ENCODE data around the gene SYP. TPM values are rescaled to one million over a fixed set of nuclear protein-coding genes. Genes with fewer than 3 reads are reported as not detected.

SYP gene
- total RNA-seq, 4 donors from 2014 or later, result 1.1 to 7.6 (median 5.0) TPM

DNA sequence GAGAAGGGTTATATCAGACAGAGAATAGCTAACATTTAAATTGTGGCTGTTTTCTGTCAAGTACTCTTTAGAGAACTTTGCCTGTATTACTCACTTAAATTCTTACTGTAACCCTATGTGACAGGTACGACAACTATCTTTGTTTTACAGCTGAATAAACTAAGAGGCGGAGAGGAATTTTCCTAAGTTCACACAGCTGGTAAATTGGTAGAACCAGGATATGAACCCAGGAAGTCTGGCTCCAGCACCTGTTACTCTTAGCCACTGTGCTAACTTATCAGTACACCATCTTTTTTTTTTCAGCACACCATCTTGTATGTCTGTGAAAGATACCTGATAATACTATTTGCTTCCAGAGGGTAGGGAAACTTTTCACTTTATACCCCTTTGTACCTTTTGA is 2.0 kb upstream of the SYP start:
- 44% methylated on average over 2 of the region's 2 CpGs; no CpG with 5 or more reads in 1 of the 2 donors for WGBS, 2 donors (ENCODE audit: low coverage in 1 of 2)
- intact Hi-C loops (cut with DNase I; ENCODE audit: low total_unique reads) (no loop called here), in situ Hi-C loops (cut with MboI; ENCODE audit: low pct_ligation_motif_present in 1 of 4, low pct_unique_long_range_greater_than_20kb in 1 of 4, low sequenced_read_pairs in 3 of 4) (no loop called here)
- no peak overlapping the region for H3K4me3 ChIP-seq
- no peaks in the 10 kb centered on the region for H3K9me3 ChIP-seq
- peak overlapping the region in 1 of 4 donors; percentile 6 for H3K27ac ChIP-seq
- H3K27me3 ChIP-seq, result no peaks in the 10 kb centered on the region
- no peak for TF ChIP-seq POLR2AphosphoS5 (IDR thresholded peaks at IDR 0.05)
- TF ChIP-seq POLR2A (IDR thresholded peaks at IDR 0.05), result no peak
- TF ChIP-seq EP300 (IDR thresholded peaks at IDR 0.05; ENCODE audit: low read depth), result no peak
- TF ChIP-seq, protein P1, sequence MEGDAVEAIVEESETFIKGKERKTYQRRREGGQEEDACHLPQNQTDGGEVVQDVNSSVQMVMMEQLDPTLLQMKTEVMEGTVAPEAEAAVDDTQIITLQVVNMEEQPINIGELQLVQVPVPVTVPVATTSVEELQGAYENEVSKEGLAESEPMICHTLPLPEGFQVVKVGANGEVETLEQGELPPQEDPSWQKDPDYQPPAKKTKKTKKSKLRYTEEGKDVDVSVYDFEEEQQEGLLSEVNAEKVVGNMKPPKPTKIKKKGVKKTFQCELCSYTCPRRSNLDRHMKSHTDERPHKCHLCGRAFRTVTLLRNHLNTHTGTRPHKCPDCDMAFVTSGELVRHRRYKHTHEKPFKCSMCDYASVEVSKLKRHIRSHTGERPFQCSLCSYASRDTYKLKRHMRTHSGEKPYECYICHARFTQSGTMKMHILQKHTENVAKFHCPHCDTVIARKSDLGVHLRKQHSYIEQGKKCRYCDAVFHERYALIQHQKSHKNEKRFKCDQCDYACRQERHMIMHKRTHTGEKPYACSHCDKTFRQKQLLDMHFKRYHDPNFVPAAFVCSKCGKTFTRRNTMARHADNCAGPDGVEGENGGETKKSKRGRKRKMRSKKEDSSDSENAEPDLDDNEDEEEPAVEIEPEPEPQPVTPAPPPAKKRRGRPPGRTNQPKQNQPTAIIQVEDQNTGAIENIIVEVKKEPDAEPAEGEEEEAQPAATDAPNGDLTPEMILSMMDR (IDR thresholded peaks at IDR 0.05), result no peak
- H3K36me3 ChIP-seq, result no peaks in the 10 kb centered on the region
- DNase-seq, result no peak
- H3K4me1 ChIP-seq, result peaks cover 0 to 11% (median 6%) of the 10 kb centered on the region in 4 donors

DNA sequence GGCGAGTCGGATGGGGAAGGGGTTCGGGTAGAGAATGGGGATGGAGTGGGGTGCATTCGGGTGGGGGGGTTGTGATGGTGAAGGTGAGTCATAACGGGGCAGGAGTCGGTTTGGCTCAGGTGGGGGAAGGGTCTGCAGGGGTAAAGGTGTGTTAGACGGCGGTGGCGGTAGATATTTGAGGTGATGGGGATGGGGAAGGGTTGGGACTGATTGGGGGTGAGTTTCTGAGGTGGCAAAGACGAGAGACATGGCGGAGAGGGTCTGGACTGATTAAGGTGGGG is 738 bp downstream of the SYP start:
- H3K27me3 ChIP-seq, result no peaks in the 10 kb centered on the region
- no peak overlapping the region for H3K4me3 ChIP-seq
- no peaks in the 10 kb centered on the region for H3K36me3 ChIP-seq
- H3K4me1 ChIP-seq, result peaks cover 0 to 11% (median 6%) of the 10 kb centered on the region in 4 donors
- 8 to 45% methylated on average over 2 to 11 of the region's 11 CpGs for WGBS, 2 donors (ENCODE audit: low coverage in 1 of 2)
- no peak for TF ChIP-seq EP300 (IDR thresholded peaks at IDR 0.05; ENCODE audit: low read depth)
- TF ChIP-seq POLR2A (IDR thresholded peaks at IDR 0.05), result no peak
- TF ChIP-seq, protein P1 (IDR thresholded peaks at IDR 0.05), result no peak
- no peak for TF ChIP-seq POLR2AphosphoS5 (IDR thresholded peaks at IDR 0.05)
- H3K9me3 ChIP-seq, result no peaks in the 10 kb centered on the region
- in situ Hi-C loops (cut with MboI; ENCODE audit: low pct_ligation_motif_present in 1 of 4, low pct_unique_long_range_greater_than_20kb in 1 of 4, low sequenced_read_pairs in 3 of 4) (no loop called here), intact Hi-C loops (cut with DNase I; ENCODE audit: low total_unique reads) (no loop called here)
- H3K27ac ChIP-seq, result no peak overlapping the region
- DNase-seq, result no peak

DNA sequence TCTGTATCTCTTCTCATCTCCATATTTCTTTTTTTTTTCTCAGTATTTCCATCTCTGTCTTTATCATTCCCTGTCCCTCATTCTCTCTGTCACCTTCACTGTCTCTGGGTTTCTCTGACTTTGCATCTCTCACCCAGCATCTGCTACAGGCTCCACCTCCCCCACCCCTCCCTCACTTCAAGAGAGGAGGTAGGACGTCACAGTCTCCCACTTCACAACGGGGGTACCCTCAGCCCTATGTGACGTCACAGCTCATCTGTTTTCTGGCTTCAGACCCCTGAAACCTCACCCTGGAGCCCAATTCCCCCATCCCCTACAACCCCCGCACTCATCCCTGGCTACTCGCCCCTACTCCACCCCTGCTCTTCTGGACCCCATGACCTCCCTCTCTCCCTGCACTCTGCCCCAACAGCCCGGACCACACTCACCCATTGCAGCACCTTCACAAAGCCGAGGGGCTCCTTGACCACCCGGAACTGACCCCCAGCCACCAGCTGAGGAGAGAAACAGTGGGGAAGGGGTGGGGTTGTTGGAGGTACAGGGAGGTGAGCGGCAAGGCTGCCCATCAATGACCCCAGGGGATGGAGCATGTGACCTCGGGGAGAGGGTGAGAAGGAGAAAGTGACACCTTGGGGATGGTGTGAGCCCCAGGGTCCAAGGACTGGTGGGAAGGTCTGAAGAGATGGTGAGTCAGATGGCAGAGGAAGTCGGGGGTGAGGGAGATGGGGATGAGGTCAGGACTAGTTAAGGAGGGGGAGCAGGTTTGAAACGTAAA is 1.3 kb downstream of the SYP start:
- Histone ChIP-seq H3K4me3 (no peak overlapping the region), H3K36me3 (no peaks in the 10 kb centered on the region), H3K27me3 (no peaks in the 10 kb centered on the region), H3K4me1 (peaks cover 0 to 11% (median 6%) of the 10 kb centered on the region in 4 donors), H3K9me3 (no peaks in the 10 kb centered on the region), H3K27ac (no peak overlapping the region)
- TF ChIP-seq POLR2AphosphoS5 (IDR thresholded peaks at IDR 0.05) (no peak), POLR2A (IDR thresholded peaks at IDR 0.05) (no peak), EP300 (IDR thresholded peaks at IDR 0.05; ENCODE audit: low read depth) (no peak)
- TF ChIP-seq, protein P1 (IDR thresholded peaks at IDR 0.05), result no peak
- intact Hi-C loops (cut with DNase I; ENCODE audit: low total_unique reads) (no loop called here), in situ Hi-C loops (cut with MboI; ENCODE audit: low pct_ligation_motif_present in 1 of 4, low pct_unique_long_range_greater_than_20kb in 1 of 4, low sequenced_read_pairs in 3 of 4) (no loop called here)
- WGBS, 2 donors (ENCODE audit: low coverage in 1 of 2), result 46% methylated on average over 12 of the region's 12 CpGs; no CpG with 5 or more reads in 1 of the 2 donors
- no peak for DNase-seq

DNA sequence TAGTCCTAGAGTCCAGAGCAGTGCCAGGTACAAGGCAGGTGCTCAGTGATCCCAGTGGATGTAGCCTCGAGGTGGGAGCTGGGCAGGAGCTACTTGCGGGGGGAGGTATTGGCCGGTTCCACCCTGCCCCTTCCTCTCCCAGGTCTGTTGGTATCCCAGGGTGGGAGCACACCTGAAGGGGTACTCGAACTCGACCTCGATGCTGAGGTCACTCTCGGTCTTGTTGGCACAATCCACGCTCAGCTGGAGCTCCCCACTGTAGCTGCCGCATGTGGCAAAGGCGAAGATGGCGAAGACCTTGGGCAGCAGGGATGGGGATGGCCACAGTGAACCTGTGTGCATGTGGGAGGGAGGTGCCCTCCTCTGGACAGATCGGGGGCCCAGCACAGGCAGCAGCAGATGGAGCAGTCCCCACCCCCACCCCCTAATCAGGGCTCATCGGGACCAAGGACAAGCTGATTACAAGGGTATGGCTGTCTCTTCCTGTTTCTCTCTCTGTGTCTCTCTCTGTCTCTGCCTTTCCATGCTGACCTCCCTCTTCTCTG is 2.4 kb downstream of the SYP start:
- intact Hi-C loops (cut with DNase I; ENCODE audit: low total_unique reads) (no loop called here), in situ Hi-C loops (cut with MboI; ENCODE audit: low pct_ligation_motif_present in 1 of 4, low pct_unique_long_range_greater_than_20kb in 1 of 4, low sequenced_read_pairs in 3 of 4) (no loop called here)
- 75% methylated on average over 13 of the region's 13 CpGs; no CpG with 5 or more reads in 1 of the 2 donors for WGBS, 2 donors (ENCODE audit: low coverage in 1 of 2)
- H3K4me3 ChIP-seq, result no peak overlapping the region
- no peaks in the 10 kb centered on the region for H3K36me3 ChIP-seq
- DNase-seq, result no peak
- no peak overlapping the region for H3K27ac ChIP-seq
- no peaks in the 10 kb centered on the region for H3K9me3 ChIP-seq
- TF ChIP-seq EP300 (IDR thresholded peaks at IDR 0.05; ENCODE audit: low read depth), result no peak
- no peak for TF ChIP-seq POLR2AphosphoS5 (IDR thresholded peaks at IDR 0.05)
- no peak for TF ChIP-seq POLR2A (IDR thresholded peaks at IDR 0.05)
- TF ChIP-seq, protein P1 (IDR thresholded peaks at IDR 0.05), result no peak
- peaks cover 0 to 11% (median 6%) of the 10 kb centered on the region in 4 donors for H3K4me1 ChIP-seq
- no peaks in the 10 kb centered on the region for H3K27me3 ChIP-seq
